Measurements from ENCODE around the gene SLC49A3. TPM values are rescaled to one million over a fixed set of nuclear protein-coding genes. Genes with fewer than 3 reads are reported as not detected.

Gene SLC49A3
- 1.7 and 3.3 TPM in 2 replicates for total RNA-seq

GRCh38 chr4:688854-689681 is at the start of gene SLC49A3:
SLC49A3 (minus strand) TSS chr4:689151; CDS start chr4:689127, 24 bp downstream.

GRCh38 chr4:705278-706082 is 16.5 kb upstream of the SLC49A3 start, which contains the start of gene PCGF3:
PCGF3 (plus strand) TSS chr4:705832; CDS start chr4:733681, 27,849 bp downstream.

GRCh38 chr4:674172-675035 is 14.5 kb downstream of the SLC49A3 start, which contains the start of the genes ATP5ME and MYL5:
ATP5ME (minus strand) TSS chr4:674276; CDS start chr4:674247, 29 bp downstream.
MYL5 (plus strand) TSS chr4:674542; CDS start chr4:678027, 3,485 bp downstream.

Other genes with a start within 250 kb of the SLC49A3 start
- 12.7 and 19.1 TPM in 2 replicates for gene ZNF721, start 190.0 kb downstream of the SLC49A3 start, total RNA-seq
- 49.2 and 62.3 TPM in 2 replicates for gene PIGG, start 189.9 kb downstream of the SLC49A3 start, total RNA-seq
- gene TMEM271, start 112.9 kb downstream of the SLC49A3 start, total RNA-seq: not detected in 2 replicates
- gene PDE6B, start 63.6 kb downstream of the SLC49A3 start, total RNA-seq: 1.7 and 3.2 TPM in 2 replicates
- gene ATP5ME, start 14.9 kb downstream of the SLC49A3 start, total RNA-seq: 348 and 417 TPM in 2 replicates
- gene MYL5, start 14.6 kb downstream of the SLC49A3 start, total RNA-seq: 12.0 and 14.0 TPM in 2 replicates
- 46.2 and 60.5 TPM in 2 replicates for gene PCGF3, start 16.7 kb upstream of the SLC49A3 start, total RNA-seq
- gene CPLX1, start 137.0 kb upstream of the SLC49A3 start, total RNA-seq: 0.47 and 8.0 TPM in 2 replicates
- 53.4 and 58.9 TPM in 2 replicates for gene GAK, start 243.2 kb upstream of the SLC49A3 start, total RNA-seq
- 8.0 and 8.4 TPM in 2 replicates for gene TMEM175, start 243.3 kb upstream of the SLC49A3 start, total RNA-seq